Breast epithelium (tissue), 3 donors: ENCODE measurements around the gene MPDZ.

Source experiments
- CTCF ChIP-seq, 3 donors: fragments of 450-650 bp; IDR thresholded peaks; one replicate each; pipeline ENCODE4 v1.5.1; 2016 to 2017; ENCODE audit warnings: antibody characterized with exemption in 3 of 3, mild to moderate bottlenecking in 3 of 3, moderate library complexity in 3 of 3
- POLR2AphosphoS5 ChIP-seq, 3 donors: sonication (generic); formaldehyde crosslinking; IDR thresholded peaks; one replicate each; pipeline ENCODE4 v1.6.1; 2017; ENCODE audit warnings: antibody characterized with exemption in 3 of 3

- TF ChIP-seq CTCF (IDR thresholded peaks at IDR 0.05) (no peak), POLR2AphosphoS5 (IDR thresholded peaks at IDR 0.05) (no peak)
Observed at GRCh38 chr9:13166996-13167395, 112.5 kb downstream of the MPDZ start.
